HG03520 (cell line): ENCODE measurements around the gene AP2A1.

ENCODE experiments used
- ATAC-seq: cut with Tn5 transposase; IDR thresholded peaks from one replicate; pipeline ENCODE4 v1.9.1; 2021; ENCODE audit warnings: mild to moderate bottlenecking, moderate library complexity; ENCODE audit not compliant: unreplicated experiment

Gene AP2A1

GRCh38 chr19:49836176-49837008 lies 69.6 kb downstream of the AP2A1 start:
- ATAC-seq, result no peak

GRCh38 chr19:49837009-49837310 lies 70.2 kb downstream of the AP2A1 start:
- ATAC-seq, result no peak

- no peak for ATAC-seq
Measured at GRCh38 chr19:49837425-49837824, 70.6 kb downstream of the AP2A1 start.

- no peak for ATAC-seq
Measured at GRCh38 chr19:49838885-49839588, 72.2 kb downstream of the AP2A1 start.

GRCh38 chr19:49839713-49840112 lies 72.9 kb downstream of the AP2A1 start:
- ATAC-seq, result no peak

- no peak for ATAC-seq
Measured at GRCh38 chr19:49840321-49840720, 73.5 kb downstream of the AP2A1 start.

- ATAC-seq, result no peak
Measured at GRCh38 chr19:49840736-49841249, 74.0 kb downstream of the AP2A1 start.

GRCh38 chr19:49843265-49843664 lies 76.5 kb downstream of the AP2A1 start:
- ATAC-seq, result no peak

- no peak for ATAC-seq
Measured at GRCh38 chr19:49844138-49845095, 77.6 kb downstream of the AP2A1 start.

- ATAC-seq, result no peak
Measured at GRCh38 chr19:49845414-49845813, 78.6 kb downstream of the AP2A1 start.

GRCh38 chr19:49846408-49846807 lies 79.6 kb downstream of the AP2A1 start:
- ATAC-seq, result no peak

- no peak for ATAC-seq
Measured at GRCh38 chr19:49847731-49848696, 81.2 kb downstream of the AP2A1 start.

GRCh38 chr19:49848938-49849337 lies 82.1 kb downstream of the AP2A1 start:
- ATAC-seq, result no peak

- no peak for ATAC-seq
Measured at GRCh38 chr19:49849433-49850220, 82.8 kb downstream of the AP2A1 start.

GRCh38 chr19:49850221-49850486 lies 83.4 kb downstream of the AP2A1 start:
- ATAC-seq, result no peak

- peak; percentile 70 for ATAC-seq
Measured at GRCh38 chr19:49850487-49851342, 83.9 kb downstream of the AP2A1 start, which contains the start of gene PTOV1. TSS of gene PTOV1 (plus strand) at chr19:49851159.

- ATAC-seq, result no peak
Measured at GRCh38 chr19:49851456-49852259, 84.9 kb downstream of the AP2A1 start.
